Pancreas (tissue), 10 donors: ENCODE data around the gene EHD3. TPM values are rescaled to one million over a fixed set of nuclear protein-coding genes. Genes with fewer than 3 reads are reported as not detected.
A peak's percentile ranks its signal among the peaks of the same experiment; 100 is the strongest.

Experiments used
- ATAC-seq, 4 donors: fragments of 200-7000 bp; cut with Tn5 transposase; one replicate each; pipeline versions ENCODE4 v1.8.0 to v1.9.1; 2020; ENCODE audit warnings: mild to moderate bottlenecking in 4 of 4, moderate library complexity in 4 of 4
- DNase-seq, 6 donors: peaks; one replicate each; pipeline ENCODE4 v3.0.0-alpha.2; 2020
- FAIRE-seq: peaks from 2 replicates; lab custom pipeline; 2012; peaks lifted over from hg19 to GRCh38; lab: Jason Lieb, UNC
- H3K27ac ChIP-seq, 4 donors: fragments of 200-600 bp; sonication (generic); 1 replicate in 3 of 4; 2 replicates in 1 of 4; pipeline versions ENCODE4 v1.5.0 to v1.8.0; 2020
- H3K27me3 ChIP-seq, 4 donors: fragments of 200-600 bp; one replicate each; pipeline ENCODE4 v1.8.0; 2021
- H3K36me3 ChIP-seq, 3 donors: fragments of 200-600 bp; sonication (generic) in 1 of 3; one replicate each; pipeline versions ENCODE4 v1.5.0 to v1.8.0; 2020 to 2021
- H3K4me1 ChIP-seq, 3 donors: fragments of 200-600 bp; one replicate each; pipeline ENCODE4 v1.8.0; 2021
- H3K4me3 ChIP-seq, 4 donors: fragments of 200-600 bp; sonication (generic) in 2 of 4; one replicate each; pipeline versions ENCODE4 v1.5.0 to v1.8.0; 2020 to 2021
- H3K9me3 ChIP-seq, 4 donors: fragments of 200-600 bp; one replicate each; pipeline ENCODE4 v1.8.0; 2021
- WGBS, 2 donors: extraction: QIAGEN DNeasy Blood & Tissue Kit; methylation state at CpG; one replicate each; pipeline ENCODE4 v1.1.7; 2013; 5-methylcytosine and 5-hydroxymethylcytosine counted together
- intact Hi-C, 3 donors: fragments of 100-400 bp; cut with DNase I; formaldehyde crosslinking; loops; one replicate each; pipeline versions ENCODE4 v1.11.1 to v1.14.2; 2022
- polyA plus RNA-seq, 2 donors: library from polyadenylated mRNA; stranded (reverse); fragments of 200-250 nt; gene quantifications; one replicate each; pipeline ENCODE4 v1.2.3, GENCODE V29; 2013
- total RNA-seq, 6 donors: library from RNA; stranded (reverse); fragmentation: NEBNext Ultra II Directional in 4 of 6; extraction: Animal tissue kit (Norgen Biotek cat#: 25700) in 4 of 6; gene quantifications; one replicate each; pipeline versions ENCODE4 v1.2.1 to v1.2.4, GENCODE V29; 2021 to 2023
- TF ChIP-seq, protein P1 (sequence below), 4 donors: fragments of 200-600 bp; sonication (generic) in 3 of 4; IDR thresholded peaks; one replicate each; pipeline versions ENCODE4 v1.5.0 to v1.8.0; 2021; ENCODE audit warnings: antibody characterized with exemption in 4 of 4
- donor health status: healthy with polysubstance abuse.
- donor health status: DM: no; HTN: no; CAD: no; lungs with moderate emphysema.
- donor health status: DM: no; HTN: no; CAD: no.
- donor health status: control.
- donor health status: control.
- donor health status: Bipolar disorder and iron deficiency.
- donor health status: DM: yes; HTN: yes; CAD: no.
- donor health status: DM: no; HTN: no; CAD: no.
- donor health status: DM: no; HTN: no; CAD: no.
- donor health status: DM: yes; HTN: yes; CAD: no.

EHD3 gene
- total and polyA plus RNA-seq, 8 donors, result 0.46 to 3.5 (median 0.81) TPM

DNA sequence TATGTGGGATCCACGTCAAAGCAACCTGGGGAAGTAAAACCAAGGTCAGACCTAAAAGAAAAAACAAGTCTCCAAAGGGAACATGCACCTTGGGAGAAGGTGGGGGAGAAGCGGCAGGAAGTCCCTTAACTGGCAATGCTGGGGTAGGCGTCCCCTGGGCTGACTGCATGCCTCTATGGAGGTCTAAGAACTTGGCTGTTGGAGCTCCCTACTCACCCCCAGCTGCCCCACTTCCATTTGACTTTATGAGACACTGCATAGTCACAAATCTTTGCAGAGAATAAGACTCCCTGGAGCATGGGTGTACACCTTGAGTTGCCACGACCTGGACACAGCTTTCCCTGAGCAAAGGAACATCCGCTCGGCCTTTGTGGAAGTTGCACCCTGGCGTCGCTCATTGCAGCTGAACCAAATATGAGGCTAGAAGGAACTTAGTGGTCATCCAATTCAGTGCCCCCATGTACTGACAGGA, 19.5 kb upstream of the EHD3 start:
- no peaks in the 10 kb centered on the region for H3K4me1 ChIP-seq
- no peak overlapping the region for H3K4me3 ChIP-seq
- H3K9me3 ChIP-seq, result no peaks in the 10 kb centered on the region
- H3K36me3 ChIP-seq, result no peaks in the 10 kb centered on the region
- ATAC-seq (no peak), DNase-seq (no peak), FAIRE-seq (no peak)
- TF ChIP-seq, protein P1, sequence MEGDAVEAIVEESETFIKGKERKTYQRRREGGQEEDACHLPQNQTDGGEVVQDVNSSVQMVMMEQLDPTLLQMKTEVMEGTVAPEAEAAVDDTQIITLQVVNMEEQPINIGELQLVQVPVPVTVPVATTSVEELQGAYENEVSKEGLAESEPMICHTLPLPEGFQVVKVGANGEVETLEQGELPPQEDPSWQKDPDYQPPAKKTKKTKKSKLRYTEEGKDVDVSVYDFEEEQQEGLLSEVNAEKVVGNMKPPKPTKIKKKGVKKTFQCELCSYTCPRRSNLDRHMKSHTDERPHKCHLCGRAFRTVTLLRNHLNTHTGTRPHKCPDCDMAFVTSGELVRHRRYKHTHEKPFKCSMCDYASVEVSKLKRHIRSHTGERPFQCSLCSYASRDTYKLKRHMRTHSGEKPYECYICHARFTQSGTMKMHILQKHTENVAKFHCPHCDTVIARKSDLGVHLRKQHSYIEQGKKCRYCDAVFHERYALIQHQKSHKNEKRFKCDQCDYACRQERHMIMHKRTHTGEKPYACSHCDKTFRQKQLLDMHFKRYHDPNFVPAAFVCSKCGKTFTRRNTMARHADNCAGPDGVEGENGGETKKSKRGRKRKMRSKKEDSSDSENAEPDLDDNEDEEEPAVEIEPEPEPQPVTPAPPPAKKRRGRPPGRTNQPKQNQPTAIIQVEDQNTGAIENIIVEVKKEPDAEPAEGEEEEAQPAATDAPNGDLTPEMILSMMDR (IDR thresholded peaks at IDR 0.05), result no peak
- intact Hi-C loops, result no loop called here
- H3K27ac ChIP-seq, result no peak overlapping the region
- 83 to 92% methylated on average over 8 of the region's 8 CpGs for WGBS, 2 donors
- no peaks in the 10 kb centered on the region for H3K27me3 ChIP-seq

DNA sequence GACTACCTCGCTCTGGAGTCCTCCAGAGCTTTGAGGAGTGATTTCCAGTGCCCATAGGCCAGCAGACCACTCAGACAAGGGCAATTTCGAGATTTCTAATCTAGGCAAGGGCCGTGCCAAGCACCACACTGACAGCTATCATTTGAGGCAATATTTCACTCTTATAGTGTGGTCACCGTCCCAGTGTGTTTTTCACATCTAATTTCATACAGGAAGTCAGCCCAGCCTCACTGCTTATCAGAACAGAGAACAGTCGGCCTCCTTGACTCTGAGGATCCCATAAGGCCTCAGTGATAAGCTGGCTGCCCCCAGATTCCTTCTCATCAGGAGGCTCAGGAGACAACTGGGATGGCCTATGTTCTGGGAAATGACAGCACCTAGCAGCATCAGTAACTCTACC, 17.2 kb upstream of the EHD3 start:
- TF ChIP-seq, protein P1 (IDR thresholded peaks at IDR 0.05), result no peak
- no peak for DNase-seq
- FAIRE-seq, result no peak
- no peaks in the 10 kb centered on the region for H3K36me3 ChIP-seq
- 58 to 72% methylated on average over 5 of the region's 5 CpGs for WGBS, 2 donors
- no peaks in the 10 kb centered on the region for H3K4me1 ChIP-seq
- no peak for ATAC-seq
- intact Hi-C loops, result no loop called here
- no peak overlapping the region for H3K4me3 ChIP-seq
- no peak overlapping the region for H3K27ac ChIP-seq
- no peaks in the 10 kb centered on the region for H3K9me3 ChIP-seq
- H3K27me3 ChIP-seq, result no peaks in the 10 kb centered on the region

DNA sequence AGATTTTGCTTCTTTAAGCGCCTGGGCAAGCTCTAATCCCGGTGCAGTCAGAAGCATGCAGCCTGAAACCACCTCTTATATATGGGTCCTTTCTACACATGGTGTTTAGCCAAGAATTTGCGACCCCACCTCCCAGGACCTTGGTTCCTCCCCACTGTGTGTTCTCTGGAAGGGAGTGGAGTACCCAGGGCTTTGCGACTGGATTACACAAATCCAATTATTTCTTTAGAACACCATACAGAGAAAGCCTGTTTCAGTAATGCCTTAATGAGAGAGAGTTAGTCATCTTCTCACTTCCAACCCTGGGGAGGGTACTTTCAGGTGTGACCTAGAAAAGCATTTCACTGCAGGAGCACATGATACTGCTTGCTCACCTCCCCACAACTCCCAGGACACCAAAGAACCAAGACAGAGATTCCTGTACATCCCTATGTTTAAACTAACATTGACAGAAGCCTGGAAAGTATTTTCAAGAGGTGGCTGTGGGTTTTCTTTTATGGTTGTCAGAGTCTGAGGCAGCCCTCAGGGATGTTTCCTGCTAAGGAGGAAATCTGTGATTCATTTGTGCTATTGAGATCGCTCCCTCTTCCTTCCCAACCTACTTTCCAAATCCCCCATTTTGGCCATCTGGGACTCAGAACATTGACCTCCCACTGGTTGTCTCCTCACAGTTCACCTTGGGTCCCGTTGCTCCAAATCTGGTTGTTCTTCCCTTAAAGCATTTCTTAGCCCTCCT, 16.3 kb upstream of the EHD3 start, which contains the start of gene CAPN14:
TSS of gene CAPN14 (minus strand) at position 51 of the 736 bp plus-strand sequence. CDS start 12,068 bp downstream, outside the sequence.
- Histone ChIP-seq H3K4me3 (no peak within 1 kb of the TSS), H3K9me3 (no peaks in the 10 kb centered on the region), H3K4me1 (no peaks in the 10 kb centered on the region), H3K27me3 (no peaks in the 10 kb centered on the region), H3K36me3 (no peaks in the 10 kb centered on the region), H3K27ac (no peak within 1 kb of the TSS)
- FAIRE-seq, result no peak
- DNase-seq, result no peak
- WGBS, 2 donors, result 61 to 77% methylated on average over 6 of the region's 6 CpGs
- TF ChIP-seq, protein P1 (IDR thresholded peaks at IDR 0.05), result no peak
- ATAC-seq, result no peak
- intact Hi-C loops, result no loop called here

DNA sequence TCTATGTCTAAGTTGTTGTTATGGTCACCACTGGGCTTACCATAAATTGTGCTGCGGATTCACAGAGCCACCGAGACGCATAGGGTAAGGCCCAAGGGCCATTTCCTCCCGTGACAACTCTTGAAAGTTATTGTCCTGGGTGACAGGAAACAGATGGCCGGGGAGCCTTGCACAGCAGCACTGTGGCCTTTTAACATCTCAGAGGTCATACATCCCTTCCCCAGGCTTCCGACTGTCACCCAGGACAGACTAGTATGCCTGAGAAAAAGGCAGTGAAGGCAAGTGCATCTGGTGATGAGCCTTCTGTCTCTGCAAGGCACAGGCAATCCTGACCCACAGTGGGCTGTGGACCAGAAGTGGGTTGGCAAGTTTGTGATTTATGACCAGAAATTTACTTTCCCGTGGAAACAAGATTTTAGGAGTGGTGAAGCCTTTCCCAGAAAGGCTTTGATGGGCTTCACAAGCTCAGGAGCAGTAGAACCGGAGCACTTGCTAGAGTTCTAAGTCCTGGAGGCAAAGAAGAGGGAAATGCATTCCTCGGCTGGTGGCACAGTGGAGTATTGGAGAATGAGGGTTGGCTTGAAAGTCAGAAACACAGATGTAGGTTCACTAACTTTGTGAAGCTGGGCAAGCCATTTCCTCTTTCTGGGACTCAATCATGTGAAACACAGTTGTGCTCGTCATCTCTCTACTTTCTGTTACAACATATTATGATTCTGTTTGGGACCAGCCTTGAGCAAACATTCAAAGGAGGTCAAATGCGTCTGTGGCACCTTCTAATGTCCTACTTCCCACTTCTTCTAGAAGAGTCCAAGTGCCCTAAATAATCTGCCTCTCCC, 14.6 kb upstream of the EHD3 start:
- no peaks in the 10 kb centered on the region for H3K9me3 ChIP-seq
- 52 to 64% methylated on average over 11 of the region's 11 CpGs for WGBS, 2 donors
- no peaks in the 10 kb centered on the region for H3K27me3 ChIP-seq
- no peaks in the 10 kb centered on the region for H3K36me3 ChIP-seq
- no peak for FAIRE-seq
- H3K4me1 ChIP-seq, result no peaks in the 10 kb centered on the region
- H3K4me3 ChIP-seq, result no peak overlapping the region
- intact Hi-C loops, result no loop called here
- DNase-seq, result no peak
- H3K27ac ChIP-seq, result no peak overlapping the region
- TF ChIP-seq, protein P1 (IDR thresholded peaks at IDR 0.05), result no peak
- peak in 2 of 4 donors; percentile 26 to 55 for ATAC-seq
